Naive B cell (primary cell): ENCODE results near the gene ACTN1. TPM values are rescaled to one million over a fixed set of nuclear protein-coding genes. Genes with fewer than 3 reads are reported as not detected.

Experiments
- ATAC-seq, 2 donors: fragments of 150-1000 bp; cut with Tn5 transposase; 2 replicates each; pipeline ENCODE4 v1.10.0; 2021; ENCODE audit warnings: low read depth in 2 of 2, mild to moderate bottlenecking in 2 of 2, moderate library complexity in 2 of 2
- DNase-seq: peaks from one replicate; pipeline ENCODE4 v3.0.0; 2022
- H3K27ac Mint-ChIP-seq, 6 donors: one replicate each; pipeline ENCODE4 v1.8.0; 2020 to 2022; ENCODE audit warnings: mild to moderate bottlenecking in 6 of 6, mixed read lengths in 6 of 6, moderate library complexity in 5 of 6, inconsistent platforms in 2 of 6
- H3K27me3 Mint-ChIP-seq, 3 donors: one replicate each; pipeline ENCODE4 v1.8.0; 2021 to 2022; ENCODE audit warnings: mixed read lengths in 3 of 3, mild to moderate bottlenecking in 1 of 3
- H3K36me3 Mint-ChIP-seq, 2 donors: one replicate each; pipeline ENCODE4 v1.8.0; 2020 to 2022; ENCODE audit warnings: mixed read lengths in 2 of 2, inconsistent platforms in 1 of 2, mild to moderate bottlenecking in 1 of 2
- H3K4me1 Mint-ChIP-seq, 3 donors: one replicate each; pipeline ENCODE4 v1.8.0; 2020 to 2022; ENCODE audit warnings: mixed read lengths in 3 of 3, inconsistent platforms in 1 of 3, mild to moderate bottlenecking in 1 of 3, moderate library complexity in 1 of 3
- H3K4me3 Mint-ChIP-seq, 8 donors: one replicate each; pipeline ENCODE4 v1.8.0; 2020 to 2022; ENCODE audit warnings: mild to moderate bottlenecking in 8 of 8, mixed read lengths in 8 of 8, moderate library complexity in 8 of 8, inconsistent platforms in 2 of 8
- H3K9me3 Mint-ChIP-seq, 7 donors: one replicate each; pipeline ENCODE4 v1.8.0; 2020 to 2022; ENCODE audit warnings: mixed read lengths in 7 of 7, mild to moderate bottlenecking in 5 of 7, inconsistent platforms in 2 of 7, moderate library complexity in 1 of 7
- polyA plus RNA-seq, 6 donors: library from polyadenylated mRNA; unstranded; fragments of 300-500 nt; fragmentation: Illumina TruSeq; gene quantifications; one replicate each; pipeline ENCODE4 v1.2.3, GENCODE V29; 2021; ENCODE audit warnings: low read depth in 6 of 6

ACTN1 gene
- polyA plus RNA-seq, 6 donors from 2014 or later: 0.61 to 4.5 (median 2.4) TPM; not detected in 1

DNA sequence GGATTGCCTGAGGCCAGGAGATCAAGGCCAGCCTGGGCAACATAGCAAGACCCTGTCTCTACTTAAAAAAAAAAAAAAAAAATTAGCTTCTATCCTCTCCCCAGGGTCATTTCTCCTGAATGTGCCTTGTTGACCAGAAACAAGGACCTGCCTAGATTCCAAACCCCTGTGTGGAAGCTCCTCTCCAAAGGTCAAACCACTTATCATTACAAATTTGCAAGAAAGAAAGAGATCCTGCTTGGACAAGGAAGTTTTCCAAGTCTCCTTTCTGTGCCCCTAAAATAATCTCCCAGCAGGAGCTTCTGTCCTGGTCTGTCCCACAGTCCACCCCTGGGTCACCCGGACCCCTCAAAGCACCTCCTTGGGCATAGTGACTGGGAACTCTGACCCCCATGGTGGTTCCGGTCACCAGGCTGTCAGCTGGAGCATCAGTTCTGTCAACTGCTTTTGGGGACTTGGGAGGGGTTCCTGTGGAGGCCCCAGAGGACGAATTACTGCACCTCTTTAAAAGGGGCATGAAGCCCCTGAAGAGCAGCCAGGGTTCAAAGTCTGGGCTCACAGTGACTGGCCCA is 38.4 kb downstream of the ACTN1 start:
- ATAC-seq: no peak
- Mint-ChIP-seq H3K4me3 (no peak overlapping the region), H3K9me3 (no peaks in the 10 kb centered on the region), H3K36me3 (no peaks in the 10 kb centered on the region), H3K4me1 (peaks cover 0 to 4% (median 0%) of the 10 kb centered on the region in 3 donors), H3K27ac (peak overlapping the region in 2 of 6 donors; percentile 3 to 52), H3K27me3 (peaks cover 0 to 14% (median 0%) of the 10 kb centered on the region in 3 donors)
- no peak for DNase-seq

DNA sequence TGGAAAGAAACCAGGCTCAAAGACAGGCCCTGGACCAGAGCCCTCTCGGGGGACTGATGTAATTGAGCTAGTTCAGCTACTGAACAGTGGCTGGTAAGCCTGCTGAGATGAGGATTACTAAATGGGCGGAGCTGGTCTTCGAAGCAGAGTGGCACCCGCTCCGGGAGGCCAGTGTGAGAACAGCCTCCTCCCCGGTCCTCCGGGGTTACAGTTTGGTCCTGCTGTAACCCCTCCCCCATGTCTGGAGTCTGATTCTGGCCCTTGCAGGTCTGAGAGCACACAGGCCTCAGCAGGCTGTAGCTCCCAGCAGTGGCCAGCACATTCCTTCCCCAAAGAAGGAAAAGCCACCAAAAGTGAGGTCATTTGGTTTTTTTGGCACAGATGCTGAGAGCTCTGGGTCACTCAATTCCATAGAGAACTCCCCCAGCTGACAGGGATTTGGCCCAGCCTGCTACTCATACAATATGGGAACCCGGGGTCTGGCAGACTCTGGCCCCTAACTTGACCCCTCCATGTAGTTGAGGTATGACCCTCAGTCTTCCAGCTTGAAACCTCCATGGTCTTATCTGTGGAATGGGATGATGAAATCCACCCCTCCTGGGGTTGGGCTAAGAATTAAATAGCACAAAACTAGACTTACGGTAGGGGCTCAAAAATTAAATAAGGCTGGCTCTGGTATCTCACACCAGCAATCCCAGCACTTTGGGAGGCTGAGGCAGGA is 39.0 kb downstream of the ACTN1 start:
- Mint-ChIP-seq H3K27me3 (peaks cover 0 to 14% (median 0%) of the 10 kb centered on the region in 3 donors), H3K9me3 (no peaks in the 10 kb centered on the region), H3K27ac (no peak overlapping the region), H3K4me3 (no peak overlapping the region), H3K4me1 (peaks cover 0 to under 1% (median 0%) of the 10 kb centered on the region in 3 donors), H3K36me3 (no peaks in the 10 kb centered on the region)
- ATAC-seq (no peak), DNase-seq (no peak)

DNA sequence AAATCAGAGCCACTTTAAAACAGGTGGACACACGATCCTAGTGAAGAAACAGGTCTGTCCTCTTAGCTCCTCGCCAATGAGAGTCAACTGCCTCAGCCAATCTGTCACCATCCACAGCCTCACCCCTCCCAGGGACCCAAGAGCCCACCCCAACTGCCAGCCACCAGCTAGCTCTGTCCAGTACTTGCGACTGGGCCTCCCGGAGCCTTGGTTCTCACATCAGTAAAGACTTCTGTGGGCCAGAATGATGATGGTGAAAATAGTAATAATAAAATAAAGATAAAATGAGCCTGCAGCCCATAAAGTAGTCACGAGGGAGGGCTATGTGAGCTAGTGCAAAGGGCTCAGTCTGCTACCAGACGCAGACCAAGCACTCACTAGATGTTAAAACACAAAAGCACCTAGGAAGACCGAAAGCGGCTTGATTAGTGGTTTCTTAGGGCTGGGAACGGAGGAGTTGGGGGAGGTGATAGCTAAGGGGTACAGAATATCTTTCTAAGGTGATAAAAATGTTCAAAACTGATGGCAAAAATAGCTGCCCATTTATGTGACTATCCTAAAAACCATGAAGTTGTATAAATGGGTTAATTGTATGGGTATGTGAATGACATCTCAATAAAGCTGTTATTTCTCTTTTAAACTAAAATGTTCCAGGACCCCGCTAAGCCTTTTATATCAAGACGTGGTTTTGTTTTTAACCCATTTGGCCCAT is 39.8 kb downstream of the ACTN1 start:
- Mint-ChIP-seq H3K4me1 (no peaks in the 10 kb centered on the region), H3K27ac (no peak overlapping the region), H3K36me3 (no peaks in the 10 kb centered on the region), H3K4me3 (no peak overlapping the region), H3K27me3 (peaks cover 0 to 14% (median 0%) of the 10 kb centered on the region in 3 donors), H3K9me3 (no peaks in the 10 kb centered on the region)
- no peak for ATAC-seq
- no peak for DNase-seq

DNA sequence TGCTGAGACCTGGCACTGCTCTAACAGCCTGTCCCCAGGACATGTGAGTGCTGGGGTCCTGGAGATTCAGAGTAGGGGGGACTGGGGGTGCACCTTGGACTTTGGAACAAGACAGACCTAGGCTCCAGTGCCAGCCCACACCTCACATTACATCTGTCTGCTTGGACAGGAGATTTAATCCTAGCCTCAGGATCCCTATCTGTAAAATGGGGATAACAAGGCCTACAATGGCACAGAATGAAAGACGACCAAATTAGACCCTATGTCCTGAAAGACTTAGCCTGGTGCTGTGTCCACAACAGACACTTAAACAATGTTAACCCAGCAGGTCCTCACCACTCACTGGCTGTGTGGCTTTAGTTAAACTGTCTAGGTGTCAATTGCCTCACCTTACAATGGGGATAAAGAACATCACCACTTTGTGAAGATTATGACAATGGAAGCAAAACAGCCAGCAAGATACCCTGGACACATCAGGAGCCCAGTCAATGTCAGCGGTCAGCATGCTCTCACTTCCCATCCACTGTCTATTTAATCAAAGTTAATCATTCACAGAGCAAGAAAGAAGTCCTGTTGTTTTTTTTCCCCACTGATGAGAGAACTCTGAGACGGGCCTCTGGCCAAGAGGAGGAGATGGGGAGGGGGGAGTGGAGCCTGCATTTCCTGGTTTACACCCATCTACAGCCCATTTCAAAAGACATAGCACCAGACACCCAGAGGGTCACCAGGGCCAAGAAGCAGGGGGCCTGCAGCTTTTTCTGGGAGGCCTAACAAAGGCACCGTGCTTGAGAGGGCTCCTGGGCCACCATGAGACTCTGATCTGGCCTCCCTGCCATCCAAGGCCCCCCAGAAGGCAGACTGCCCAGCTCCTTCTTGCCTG is 40.6 kb downstream of the ACTN1 start:
- H3K9me3 Mint-ChIP-seq: no peaks in the 10 kb centered on the region
- ATAC-seq: no peak
- H3K36me3 Mint-ChIP-seq: no peaks in the 10 kb centered on the region
- H3K27me3 Mint-ChIP-seq: peaks cover 0 to 14% (median 0%) of the 10 kb centered on the region in 3 donors
- H3K27ac Mint-ChIP-seq: no peak overlapping the region
- no peak overlapping the region for H3K4me3 Mint-ChIP-seq
- DNase-seq: no peak
- no peaks in the 10 kb centered on the region for H3K4me1 Mint-ChIP-seq

DNA sequence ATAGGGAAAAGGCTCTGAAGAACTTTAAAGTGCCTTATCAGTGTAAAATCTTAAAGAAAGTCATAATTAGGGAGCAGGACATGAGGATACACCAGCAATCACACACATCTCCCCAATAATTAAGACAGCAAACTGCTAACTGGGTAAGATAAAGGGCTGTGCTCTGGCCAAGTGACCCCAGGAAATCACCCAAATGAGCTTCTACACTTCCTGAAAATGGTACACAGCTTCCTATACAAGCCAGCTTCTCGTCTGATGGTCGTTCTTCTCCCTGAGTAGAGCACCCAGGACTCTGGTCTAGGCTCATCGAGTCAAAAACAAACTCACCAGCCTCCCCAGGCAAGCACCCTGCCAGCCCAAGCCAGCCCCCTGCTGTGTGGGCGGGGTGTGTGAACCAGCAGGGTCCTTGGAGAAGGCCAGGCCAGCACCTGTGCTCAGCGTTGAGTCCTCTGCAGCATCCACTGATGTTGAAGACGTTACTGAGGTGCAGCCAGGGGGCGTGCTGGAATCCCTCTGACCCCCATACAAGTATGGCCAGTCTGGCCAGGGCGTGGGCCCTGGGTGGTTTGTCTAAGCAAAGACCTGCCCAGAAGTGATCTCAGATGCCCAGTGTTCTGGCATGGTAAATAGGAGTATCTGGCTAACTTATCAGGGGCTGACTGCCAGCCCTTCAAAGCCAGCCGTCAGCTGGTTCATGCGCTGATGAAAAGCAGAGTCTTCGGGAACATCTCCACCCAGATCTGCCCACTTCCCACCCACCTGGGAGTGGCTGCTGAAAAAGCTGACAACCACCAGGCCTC is 41.4 kb downstream of the ACTN1 start:
- DNase-seq: no peak
- ATAC-seq: no peak
- H3K4me1 Mint-ChIP-seq: no peaks in the 10 kb centered on the region

DNA sequence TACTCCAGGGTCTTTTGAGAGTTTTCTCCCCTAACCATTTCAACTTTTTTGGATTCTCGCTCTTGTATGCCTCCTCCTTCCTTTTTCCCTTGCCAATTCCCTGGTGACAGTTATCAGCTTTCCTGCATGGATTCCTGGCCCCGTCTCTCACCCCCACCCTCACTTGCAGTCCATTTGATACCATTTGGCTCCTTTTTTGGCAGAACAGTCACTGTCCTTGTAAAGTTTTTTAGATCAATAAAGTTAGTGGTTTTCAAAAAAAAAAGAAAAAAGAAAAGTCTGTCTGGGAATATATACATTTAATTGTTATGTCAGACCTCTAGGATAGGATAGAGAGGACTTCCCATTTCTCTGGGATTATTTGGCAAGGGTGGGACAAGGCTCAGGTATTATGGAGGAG is 42.1 kb downstream of the ACTN1 start:
- H3K27ac Mint-ChIP-seq: no peak overlapping the region
- H3K4me1 Mint-ChIP-seq: no peaks in the 10 kb centered on the region
- no peak for ATAC-seq
- no peaks in the 10 kb centered on the region for H3K27me3 Mint-ChIP-seq
- H3K4me3 Mint-ChIP-seq: peak overlapping the region in 1 of 8 donors; percentile 5
- no peaks in the 10 kb centered on the region for H3K9me3 Mint-ChIP-seq
- H3K36me3 Mint-ChIP-seq: no peaks in the 10 kb centered on the region
- no peak for DNase-seq

More for the DNA sequence above, 41.4 kb downstream of the ACTN1 start:
- H3K36me3 Mint-ChIP-seq: no peaks in the 10 kb centered on the region
- no peak overlapping the region for H3K4me3 Mint-ChIP-seq
- peaks cover 0 to 7% (median 0%) of the 10 kb centered on the region in 3 donors for H3K27me3 Mint-ChIP-seq
- H3K9me3 Mint-ChIP-seq: no peaks in the 10 kb centered on the region
- no peak overlapping the region for H3K27ac Mint-ChIP-seq

DNA sequence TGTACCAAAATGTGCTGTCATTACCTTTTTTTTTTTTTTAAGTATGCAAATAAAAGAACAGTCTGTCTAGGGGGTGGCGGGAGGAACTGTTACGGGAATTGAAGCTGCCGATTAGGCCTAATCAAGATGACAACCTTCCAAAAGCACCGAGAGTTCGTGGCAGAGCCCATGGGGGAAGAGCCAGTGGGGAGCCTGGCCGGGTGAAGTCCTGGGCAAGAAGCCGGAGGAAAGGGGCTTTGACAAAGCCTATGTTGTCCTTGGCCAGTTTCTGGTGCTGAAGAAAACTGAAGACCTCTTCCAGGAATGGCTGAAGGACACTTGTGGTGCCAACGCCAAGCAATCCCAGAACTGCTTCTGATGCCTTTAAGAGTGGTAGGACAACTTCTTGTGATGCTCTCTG is 42.6 kb downstream of the ACTN1 start:
- Mint-ChIP-seq H3K9me3 (no peaks in the 10 kb centered on the region), H3K4me3 (no peak overlapping the region), H3K36me3 (no peaks in the 10 kb centered on the region), H3K27ac (no peak overlapping the region), H3K27me3 (peaks cover 0 to 1% (median 0%) of the 10 kb centered on the region in 3 donors), H3K4me1 (no peaks in the 10 kb centered on the region)
- DNase-seq (no peak), ATAC-seq (no peak)

DNA sequence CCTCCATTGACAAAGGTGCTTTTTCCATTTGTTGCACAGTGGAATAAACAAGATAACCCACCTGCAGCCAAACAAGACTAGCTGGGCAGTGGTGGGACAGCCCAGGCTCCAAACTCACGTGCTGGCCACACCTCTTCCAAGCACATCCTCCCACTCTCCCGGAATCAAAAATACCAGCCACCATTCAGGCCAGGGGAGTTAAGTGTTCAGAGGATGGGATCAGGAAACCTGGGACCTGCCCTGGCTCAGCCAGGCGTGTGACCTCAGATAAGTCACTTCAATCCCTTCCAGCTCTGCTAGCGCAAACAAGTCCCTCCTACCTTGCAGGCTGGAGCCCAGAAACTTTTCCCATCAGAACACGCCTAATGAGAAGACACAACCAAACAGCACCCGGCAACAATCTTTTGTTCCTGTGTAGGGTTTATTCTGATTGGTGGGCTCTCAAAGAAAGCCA is 43.3 kb downstream of the ACTN1 start:
- no peak overlapping the region for H3K4me3 Mint-ChIP-seq
- no peak overlapping the region for H3K27ac Mint-ChIP-seq
- H3K27me3 Mint-ChIP-seq: peaks cover 0 to 7% (median 0%) of the 10 kb centered on the region in 3 donors
- ATAC-seq (no peak), DNase-seq (no peak)
- no peaks in the 10 kb centered on the region for H3K4me1 Mint-ChIP-seq
- H3K9me3 Mint-ChIP-seq: no peaks in the 10 kb centered on the region
- H3K36me3 Mint-ChIP-seq: no peaks in the 10 kb centered on the region

DNA sequence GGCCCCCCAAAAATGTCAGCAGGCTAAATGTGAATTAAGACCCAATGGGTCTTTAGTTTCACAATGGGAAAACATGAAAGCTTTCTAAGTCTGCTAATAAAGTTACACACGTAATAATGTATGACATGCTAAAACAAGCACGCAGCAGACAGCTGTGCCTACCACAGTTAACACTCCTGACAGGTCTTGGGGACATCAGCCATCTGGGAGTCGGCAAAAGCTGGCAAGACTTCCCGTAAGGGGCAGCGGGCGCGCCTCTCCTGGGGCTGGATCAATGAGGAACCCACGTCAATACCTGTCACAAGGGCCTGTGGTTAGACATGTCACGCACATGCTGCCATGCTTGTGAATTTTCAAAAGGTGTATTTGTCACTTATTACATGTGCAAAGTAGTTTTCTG is 45.0 kb downstream of the ACTN1 start:
- no peak for ATAC-seq
- Mint-ChIP-seq H3K27ac (peak overlapping the region in 1 of 6 donors; percentile 52), H3K4me3 (no peak overlapping the region), H3K36me3 (no peaks in the 10 kb centered on the region), H3K4me1 (no peaks in the 10 kb centered on the region), H3K27me3 (peaks cover under 1 to 7% (median under 1%) of the 10 kb centered on the region in 3 donors), H3K9me3 (no peaks in the 10 kb centered on the region)
- no peak for DNase-seq

DNA sequence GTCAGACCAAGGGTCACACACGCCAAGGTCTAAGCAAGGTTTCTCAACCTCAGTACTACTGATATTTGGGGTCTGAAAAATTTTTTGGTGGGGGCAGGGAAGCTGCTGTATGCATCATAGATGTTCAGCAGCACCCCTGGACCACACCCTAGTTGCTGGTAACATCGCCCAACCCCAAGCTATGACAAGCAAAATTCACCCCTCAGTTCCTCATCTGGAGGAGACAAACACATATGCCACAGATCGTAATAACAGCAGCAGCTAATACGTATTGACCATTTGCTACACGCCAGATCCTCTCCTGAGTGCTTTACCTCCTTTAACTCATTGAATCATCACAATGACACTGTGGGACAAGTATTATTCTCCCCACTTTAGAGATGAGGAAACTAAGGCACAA is 46.4 kb downstream of the ACTN1 start:
- H3K27me3 Mint-ChIP-seq: peaks cover 7 to 13% (median 11%) of the 10 kb centered on the region in 3 donors
- no peaks in the 10 kb centered on the region for H3K9me3 Mint-ChIP-seq
- H3K4me1 Mint-ChIP-seq: peaks cover 0 to 3% (median 0%) of the 10 kb centered on the region in 3 donors
- no peak overlapping the region for H3K27ac Mint-ChIP-seq
- H3K4me3 Mint-ChIP-seq: no peak overlapping the region
- DNase-seq (no peak), ATAC-seq (no peak)
- H3K36me3 Mint-ChIP-seq: no peaks in the 10 kb centered on the region

DNA sequence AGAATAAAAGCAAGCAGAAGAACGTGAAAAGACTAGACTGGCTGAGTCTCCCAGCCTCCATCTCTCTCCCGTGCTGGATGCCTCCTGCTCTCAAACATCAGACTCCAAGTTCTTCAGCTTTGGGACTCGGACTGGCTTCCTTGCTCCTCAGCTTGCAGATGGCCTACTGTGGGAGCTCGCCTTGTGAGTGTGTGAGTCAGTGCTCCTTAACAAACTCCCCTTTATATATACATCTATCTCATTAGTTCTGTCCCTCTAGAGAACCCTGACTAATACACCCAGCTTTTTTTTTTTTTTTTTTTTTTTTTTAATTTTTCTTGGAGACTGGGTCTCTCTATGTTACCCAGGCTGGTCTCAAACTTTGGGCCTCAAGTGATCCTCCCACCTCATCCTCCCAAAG is 46.9 kb downstream of the ACTN1 start:
- Mint-ChIP-seq H3K4me1 (peaks cover 0 to 3% (median 0%) of the 10 kb centered on the region in 3 donors), H3K4me3 (no peak overlapping the region), H3K27ac (peak overlapping the region in 2 of 6 donors; percentile 39 to 56), H3K9me3 (peaks cover 0 to 2% (median 0%) of the 10 kb centered on the region in 7 donors), H3K27me3 (peaks cover 7 to 16% (median 15%) of the 10 kb centered on the region in 3 donors), H3K36me3 (no peaks in the 10 kb centered on the region)
- ATAC-seq (no peak), DNase-seq (no peak)

DNA sequence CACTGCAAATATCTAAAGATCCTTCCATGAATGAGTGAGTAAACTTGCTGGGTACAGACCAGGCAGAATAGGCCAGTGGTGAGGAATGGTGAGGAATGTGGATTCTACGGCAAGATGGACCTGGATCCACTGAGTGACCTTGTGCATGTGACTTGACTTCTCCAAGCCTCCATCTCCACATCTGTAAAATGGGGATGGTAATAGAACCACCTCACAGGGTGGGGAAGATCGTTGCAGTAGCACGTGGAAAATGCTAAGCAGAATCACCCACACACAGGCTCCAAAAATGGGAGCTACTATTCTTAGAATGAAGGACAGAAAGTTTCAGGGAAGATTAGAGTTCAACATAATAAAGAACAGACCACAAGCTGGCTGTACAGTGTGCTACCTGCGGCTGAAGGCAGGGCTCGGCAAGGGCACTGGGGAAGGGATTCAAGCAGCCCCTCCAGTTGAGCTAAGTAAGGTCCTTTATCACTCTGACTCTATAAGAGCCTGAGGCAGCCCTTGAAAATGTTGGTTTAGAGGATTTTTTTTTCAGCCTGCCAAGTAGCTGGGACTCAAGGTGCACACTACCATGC is 47.5 kb downstream of the ACTN1 start:
- no peak for DNase-seq
- Mint-ChIP-seq H3K27ac (no peak overlapping the region), H3K4me3 (no peak overlapping the region), H3K36me3 (peaks cover 0 to 6% of the 10 kb centered on the region in 2 donors), H3K27me3 (peaks cover 7 to 20% (median 19%) of the 10 kb centered on the region in 3 donors), H3K4me1 (peaks cover 0 to 3% (median 0%) of the 10 kb centered on the region in 3 donors), H3K9me3 (peaks cover under 1 to 9% (median 6%) of the 10 kb centered on the region in 7 donors)
- no peak for ATAC-seq
